Chondrocyte (in vitro differentiated cells): ENCODE measurements around the gene FLCN. TPM values are rescaled to one million over a fixed set of nuclear protein-coding genes. Genes with fewer than 3 reads are reported as not detected.
A peak's percentile ranks its signal among the peaks of the same experiment; 100 is the strongest.

Experiments used
- DNase-seq: peaks from one replicate; pipeline ENCODE4 v3.0.0; 2021; ENCODE audit warnings: mixed read lengths, low spot score
- H3K27ac Mint-ChIP-seq: one replicate; pipeline ENCODE4 v1.8.0; 2021; ENCODE audit warnings: mild to moderate bottlenecking, moderate library complexity, mixed read lengths; ENCODE audit not compliant: unreplicated experiment
- H3K27me3 Mint-ChIP-seq: 2 replicates; pipeline ENCODE4 v1.8.0; 2021; ENCODE audit warnings: low read depth, mixed read lengths
- H3K36me3 Mint-ChIP-seq: 2 replicates; pipeline ENCODE4 v1.8.0; 2021; ENCODE audit warnings: low read depth, mixed read lengths
- H3K4me1 Mint-ChIP-seq: 2 replicates; pipeline ENCODE4 v1.8.0; 2021; ENCODE audit warnings: low read depth, mild to moderate bottlenecking, mixed read lengths
- H3K4me3 Mint-ChIP-seq: one replicate; pipeline ENCODE4 v1.8.0; 2021; ENCODE audit warnings: mild to moderate bottlenecking, moderate library complexity, mixed read lengths; ENCODE audit not compliant: unreplicated experiment
- H3K9me3 Mint-ChIP-seq: 2 replicates; pipeline ENCODE4 v1.8.0; 2021; ENCODE audit warnings: low read depth, mixed read lengths
- CTCF ChIP-seq: fragments of 200-600 bp; sonication (generic); IDR thresholded peaks from 2 replicates; pipeline ENCODE4 v1.5.0; 2021; ENCODE audit warnings: antibody characterized with exemption, mild to moderate bottlenecking, moderate library complexity
- total RNA-seq: library from RNA; stranded (reverse); gene quantifications from 3 replicates; pipeline ENCODE4 v1.2.1, GENCODE V29; 2021

The FLCN gene
- total RNA-seq, 1 donor from 2014 or later: 73.1 TPM

GRCh38 chr17:17228521-17229279, 8.3 kb downstream of the FLCN start:
- no peak overlapping the region for H3K4me3 Mint-ChIP-seq
- no peaks in the 10 kb centered on the region for H3K27me3 Mint-ChIP-seq
- peaks cover 49% of the 10 kb centered on the region for H3K36me3 Mint-ChIP-seq
- peaks cover 11% of the 10 kb centered on the region for H3K4me1 Mint-ChIP-seq
- no peak overlapping the region for H3K27ac Mint-ChIP-seq
- no peaks in the 10 kb centered on the region for H3K9me3 Mint-ChIP-seq
- no peak for TF ChIP-seq CTCF
- peak; percentile 72 for DNase-seq

DNA sequence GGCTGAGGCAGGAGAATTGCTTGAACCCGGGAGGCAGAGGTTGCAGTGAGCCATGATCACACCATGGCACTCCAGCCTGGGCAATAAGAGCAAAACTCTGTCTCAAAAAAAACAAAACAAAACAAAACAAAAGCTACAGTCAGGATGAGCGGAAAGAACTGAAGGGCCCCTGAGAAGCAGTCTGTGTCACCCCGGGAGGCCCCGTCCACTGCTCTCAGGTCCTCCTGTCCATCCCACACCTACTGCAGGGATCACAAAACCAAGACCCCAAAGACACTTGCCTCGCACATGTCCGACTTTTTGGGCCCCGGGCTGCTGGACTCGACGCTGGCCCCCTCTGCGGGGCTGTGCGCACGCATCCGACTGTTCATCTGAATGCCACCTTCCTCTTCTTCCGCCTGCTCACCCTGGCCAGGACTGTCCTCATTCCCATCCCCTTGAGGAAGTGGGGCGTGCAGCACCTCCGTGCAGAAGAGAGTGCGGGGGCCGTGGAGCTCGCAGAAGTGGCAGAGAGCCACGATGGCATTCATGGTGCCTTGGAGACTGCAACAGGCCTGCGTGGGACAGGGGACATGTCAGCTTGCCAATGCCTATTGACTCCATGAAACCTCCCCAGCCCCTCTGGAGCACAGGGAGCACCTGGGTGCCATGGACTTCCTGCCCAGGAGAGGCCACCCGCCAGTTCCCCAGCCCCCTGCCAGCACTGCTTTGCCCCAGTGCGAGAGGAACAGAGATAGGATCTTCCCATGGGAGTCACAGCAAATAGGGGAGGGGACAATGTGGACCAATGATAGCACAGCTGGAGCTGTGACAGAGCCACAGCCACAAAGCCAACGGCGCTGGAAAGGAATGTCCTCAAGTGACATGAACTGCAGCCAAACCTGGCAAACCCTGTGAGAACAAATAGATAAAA, 9.1 kb downstream of the FLCN start:
- Mint-ChIP-seq H3K27me3 (no peaks in the 10 kb centered on the region), H3K4me1 (peaks cover 10% of the 10 kb centered on the region), H3K27ac (no peak overlapping the region), H3K4me3 (no peak overlapping the region), H3K9me3 (no peaks in the 10 kb centered on the region), H3K36me3 (peaks cover 54% of the 10 kb centered on the region)
- no peak for TF ChIP-seq CTCF
- DNase-seq: peak; percentile 59

DNA sequence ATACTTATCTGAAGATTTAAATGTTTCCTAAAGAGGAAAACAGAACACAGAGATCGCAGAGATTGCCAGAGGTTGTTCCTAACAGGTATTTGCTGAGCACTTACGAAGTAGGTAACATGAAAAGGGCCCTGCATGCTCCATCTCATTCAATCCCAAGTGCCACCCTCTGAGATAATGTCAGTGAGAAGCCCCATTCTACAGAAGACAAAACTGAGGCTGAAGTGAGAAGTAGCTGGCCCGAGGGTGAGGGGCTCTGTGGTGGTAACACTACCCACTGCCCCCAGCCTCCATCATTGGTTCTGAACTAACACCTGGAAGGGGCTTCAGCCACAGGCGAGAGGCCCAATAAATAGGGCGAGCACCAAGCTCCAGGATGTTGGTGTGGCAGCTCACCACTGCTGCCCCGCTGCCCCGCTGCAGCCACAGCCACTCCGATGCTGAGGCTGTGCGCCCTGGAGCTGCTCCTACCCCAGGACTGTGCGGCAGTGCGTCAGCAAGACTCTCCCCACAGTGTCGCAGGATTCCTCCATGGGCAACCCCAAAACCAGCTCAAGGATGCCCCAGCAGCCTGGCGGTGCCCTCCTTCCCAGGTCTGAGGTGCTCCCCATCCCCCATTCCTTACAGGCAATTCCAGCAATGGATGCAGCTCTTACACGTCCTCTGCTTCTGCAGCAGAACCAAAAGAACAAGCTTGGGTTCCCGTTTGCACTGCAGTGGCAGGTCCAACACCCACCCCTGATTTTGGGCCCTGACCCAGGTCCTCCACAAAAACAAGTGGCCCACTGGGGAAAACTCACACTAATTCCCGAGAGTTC, 10.3 kb downstream of the FLCN start:
- no peak overlapping the region for H3K4me3 Mint-ChIP-seq
- TF ChIP-seq CTCF: no peak
- no peaks in the 10 kb centered on the region for H3K27me3 Mint-ChIP-seq
- H3K36me3 Mint-ChIP-seq: peaks cover 57% of the 10 kb centered on the region
- no peak overlapping the region for H3K27ac Mint-ChIP-seq
- DNase-seq: peak; percentile 69
- H3K4me1 Mint-ChIP-seq: peaks cover under 1% of the 10 kb centered on the region
- no peaks in the 10 kb centered on the region for H3K9me3 Mint-ChIP-seq

DNA sequence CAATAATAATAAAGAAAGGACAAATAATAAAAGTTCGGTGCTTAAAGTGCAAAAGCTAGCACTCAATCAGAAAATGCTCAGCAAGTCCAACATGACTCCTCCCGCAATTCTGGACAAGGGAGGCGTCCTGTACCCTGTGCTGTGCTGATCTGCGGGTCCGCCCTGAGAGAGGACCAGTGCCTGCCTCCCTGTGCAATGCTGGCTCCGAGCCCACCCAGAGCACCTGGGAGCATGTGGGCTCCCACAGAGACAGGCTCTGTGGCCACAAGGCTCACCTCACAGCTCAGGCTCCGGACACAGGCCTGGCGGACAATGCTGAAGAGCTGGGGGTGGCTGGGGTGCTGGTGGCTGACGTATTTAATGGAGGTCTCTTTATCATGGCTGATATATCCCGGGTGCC, 11.1 kb downstream of the FLCN start:
- H3K4me3 Mint-ChIP-seq: no peak overlapping the region
- H3K36me3 Mint-ChIP-seq: peaks cover 59% of the 10 kb centered on the region
- no peaks in the 10 kb centered on the region for H3K27me3 Mint-ChIP-seq
- no peak for TF ChIP-seq CTCF
- peak; percentile 80 for DNase-seq
- no peaks in the 10 kb centered on the region for H3K9me3 Mint-ChIP-seq
- no peak overlapping the region for H3K27ac Mint-ChIP-seq
- no peaks in the 10 kb centered on the region for H3K4me1 Mint-ChIP-seq

GRCh38 chr17:17224137-17224536, 12.8 kb downstream of the FLCN start:
- H3K36me3 Mint-ChIP-seq: peaks cover 60% of the 10 kb centered on the region
- H3K4me1 Mint-ChIP-seq: no peaks in the 10 kb centered on the region
- no peak overlapping the region for H3K27ac Mint-ChIP-seq
- TF ChIP-seq CTCF: no peak
- H3K27me3 Mint-ChIP-seq: no peaks in the 10 kb centered on the region
- H3K4me3 Mint-ChIP-seq: no peak overlapping the region
- DNase-seq: peak; percentile 36
- no peaks in the 10 kb centered on the region for H3K9me3 Mint-ChIP-seq
